Neural cell (in vitro differentiated cells): ENCODE measurements around the gene TIMM44.

Experiments
- CTCF ChIP-seq: fragments of 450-650 bp; IDR thresholded peaks from 2 replicates; pipeline ENCODE4 v1.5.1; 2014; ENCODE audit warnings: antibody characterized with exemption, mild to moderate bottlenecking, moderate library complexity; ENCODE audit not compliant: poor library complexity, severe bottlenecking
- EZH2 ChIP-seq: fragments of 200-600, 300-800 bp; shearing (Covaris generic), sonication (generic); IDR thresholded peaks from 2 replicates; pipeline ENCODE4 v1.6.1; 2014; ENCODE audit warnings: antibody characterized with exemption, low read length, borderline replicate concordance, mild to moderate bottlenecking; ENCODE audit not compliant: insufficient read depth, poor library complexity, severe bottlenecking
- MXI1 ChIP-seq: fragments of 450-650 bp; conservative IDR thresholded peaks from 2 replicates; pipeline ENCODE4 v1.6.1; 2014; ENCODE audit warnings: antibody characterized with exemption, mild to moderate bottlenecking; ENCODE audit not compliant: poor library complexity, severe bottlenecking
- TAF1 ChIP-seq: IDR thresholded peaks from 2 replicates; pipeline ENCODE4 v1.6.1; 2012; ENCODE audit warnings: low read depth

- TF ChIP-seq EZH2 (no peak), MXI1 (no peak), CTCF (no peak), TAF1 (no peak)
These were observed 35.9 kb downstream of the TIMM44 start for GRCh38 chr19:7907544-7907943.
